ENCODE results near the gene B3GLCT. TPM values are rescaled to one million over a fixed set of nuclear protein-coding genes. Genes with fewer than 3 reads are reported as not detected.

B3GLCT gene
- polyA plus RNA-seq, 1 of the 3 experiments (the other 2 are of a cell fraction) = 2.4 TPM

DNA sequence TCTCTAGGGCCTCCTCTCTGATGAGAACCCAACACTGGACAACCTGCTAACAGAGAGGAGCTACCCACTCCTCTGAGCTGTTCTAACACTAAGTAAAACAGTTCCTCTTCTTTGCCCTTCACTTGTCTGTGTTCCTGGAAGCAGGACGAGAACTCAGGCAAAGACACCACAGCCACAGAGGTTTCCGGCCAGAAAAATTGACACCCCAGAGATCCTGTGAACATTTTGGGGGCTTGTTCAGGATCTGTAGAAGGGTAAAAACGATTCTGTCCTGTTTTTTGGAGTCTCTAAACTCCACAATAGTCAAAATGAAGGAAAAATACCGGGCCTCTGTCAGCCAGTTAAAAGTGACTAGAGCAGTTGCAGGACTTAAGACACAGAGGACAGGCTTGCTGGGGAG lies 165.9 kb downstream of the B3GLCT start:
- Histone ChIP-seq H3K27ac (ENCODE audit: low read depth in 2 of 2, low read length in 1 of 2) (no peak overlapping the region), H4K20me1 (ENCODE audit: insufficient read depth) (no peaks in the 10 kb centered on the region), H2AFZ (ENCODE audit: low read depth) (no peak overlapping the region), H3K4me1 (ENCODE audit: control insufficient read depth in 1 of 2, insufficient read depth in 2 of 2, low read depth in 1 of 2, low read length in 1 of 2) (no peaks in the 10 kb centered on the region), H3K9ac (no peak overlapping the region), H3K9me2 (no peaks in the 10 kb centered on the region), H3K9me3 (no peaks in the 10 kb centered on the region), H3K36me3 (replicated peaks in 1 of 2; ENCODE audit: control insufficient read depth in 1 of 2, insufficient read depth in 2 of 2, low read length in 1 of 2) (no peaks in the 10 kb centered on the region), H3K27me3 (ENCODE audit: insufficient read depth) (no peaks in the 10 kb centered on the region), H3K4me2 (no peak overlapping the region), H3K79me2 (ENCODE audit: insufficient read depth) (no peaks in the 10 kb centered on the region), H3F3A (replicated peaks; ENCODE audit: insufficient read depth) (no peaks in the 10 kb centered on the region), H3K4me3 (ENCODE audit: low read depth in 2 of 2, low read length in 1 of 2) (no peak overlapping the region)
- DNase-seq = no peak
- 21% methylated on average over 4 of the region's 4 CpGs for WGBS (ENCODE audit: low lambda C conversion rate)
- ChIA-PET CTCF (interaction anchor here (1.2 kb wide), 1 partner anchor 129 kb away, joined by 5 read pairs; no protein-coding TSS in a partner anchor), POLR2A (no interaction called here)
- TF ChIP-seq ELF1 (IDR thresholded peaks at IDR 0.05) (no peak), ZBTB33 (IDR thresholded peaks at IDR 0.05; ENCODE audit: borderline replicate concordance, low read depth) (no peak), TAF1 (IDR thresholded peaks at IDR 0.05; ENCODE audit: borderline replicate concordance, low read depth, low read length) (no peak), TEAD4 (IDR thresholded peaks at IDR 0.05; ENCODE audit: borderline replicate concordance, insufficient read depth) (no peak), GABPA (IDR thresholded peaks at IDR 0.05; ENCODE audit: low read depth) (no peak), NFIC (IDR thresholded peaks at IDR 0.05; ENCODE audit: borderline replicate concordance) (no peak), JUND (IDR thresholded peaks at IDR 0.05) (no peak), POLR2AphosphoS5 (IDR thresholded peaks at IDR 0.05; ENCODE audit: low read depth, low read length) (no peak), FOSL2 (IDR thresholded peaks at IDR 0.05; ENCODE audit: borderline replicate concordance, low read depth) (no peak)

DNA sequence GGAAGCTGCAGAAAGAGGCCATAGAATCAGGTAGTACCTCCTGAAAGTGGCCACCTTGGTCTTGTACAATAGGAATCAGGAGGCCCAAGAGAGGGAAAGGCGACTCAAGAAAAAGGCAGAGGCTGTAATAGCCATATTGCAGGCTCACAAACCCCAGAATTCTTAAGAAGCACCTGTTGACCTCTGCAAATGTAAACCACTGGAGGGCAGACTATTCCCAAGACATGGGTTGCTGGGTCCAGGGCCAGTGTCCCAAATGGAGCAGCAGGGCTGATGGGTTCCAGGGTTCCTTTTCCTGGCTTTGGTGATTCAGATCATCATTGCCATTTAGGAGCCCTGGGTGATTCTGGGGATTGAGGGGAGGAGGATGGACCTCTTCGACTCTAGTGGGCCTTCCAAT lies 167.6 kb downstream of the B3GLCT start:
- Histone ChIP-seq H3K79me2 (ENCODE audit: insufficient read depth) (no peaks in the 10 kb centered on the region), H3K9ac (no peak overlapping the region), H3K4me2 (no peak overlapping the region), H3K36me3 (replicated peaks in 1 of 2; ENCODE audit: control insufficient read depth in 1 of 2, insufficient read depth in 2 of 2, low read length in 1 of 2) (no peaks in the 10 kb centered on the region), H3F3A (replicated peaks; ENCODE audit: insufficient read depth) (no peaks in the 10 kb centered on the region), H3K27me3 (ENCODE audit: insufficient read depth) (no peaks in the 10 kb centered on the region; the same call in 1 of the 2 replicates), H3K4me1 (ENCODE audit: control insufficient read depth in 1 of 2, insufficient read depth in 2 of 2, low read depth in 1 of 2, low read length in 1 of 2) (no peaks in the 10 kb centered on the region), H3K27ac (ENCODE audit: low read depth in 2 of 2, low read length in 1 of 2) (no peak overlapping the region), H2AFZ (ENCODE audit: low read depth) (no peak overlapping the region), H3K9me2 (no peaks in the 10 kb centered on the region), H4K20me1 (ENCODE audit: insufficient read depth) (no peaks in the 10 kb centered on the region), H3K9me3 (no peaks in the 10 kb centered on the region), H3K4me3 (ENCODE audit: low read depth in 2 of 2, low read length in 1 of 2) (no peak overlapping the region)
- ChIA-PET POLR2A (no interaction called here), CTCF (no interaction called here)
- DNase-seq = no peak
- 21% methylated on average over 2 of the region's 2 CpGs for WGBS (ENCODE audit: low lambda C conversion rate)
- TF ChIP-seq FOXM1 (IDR thresholded peaks at IDR 0.05; ENCODE audit: low read depth) = no peak
- no peak for TF ChIP-seq NRF1 (IDR thresholded peaks at IDR 0.05; ENCODE audit: low read depth, low read length)
- TF ChIP-seq, protein P1, sequence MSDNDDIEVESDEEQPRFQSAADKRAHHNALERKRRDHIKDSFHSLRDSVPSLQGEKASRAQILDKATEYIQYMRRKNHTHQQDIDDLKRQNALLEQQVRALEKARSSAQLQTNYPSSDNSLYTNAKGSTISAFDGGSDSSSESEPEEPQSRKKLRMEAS (IDR thresholded peaks at IDR 0.05; ENCODE audit: low read depth) = no peak
- no peak for TF ChIP-seq GABPA (IDR thresholded peaks at IDR 0.05; ENCODE audit: low read depth)

DNA sequence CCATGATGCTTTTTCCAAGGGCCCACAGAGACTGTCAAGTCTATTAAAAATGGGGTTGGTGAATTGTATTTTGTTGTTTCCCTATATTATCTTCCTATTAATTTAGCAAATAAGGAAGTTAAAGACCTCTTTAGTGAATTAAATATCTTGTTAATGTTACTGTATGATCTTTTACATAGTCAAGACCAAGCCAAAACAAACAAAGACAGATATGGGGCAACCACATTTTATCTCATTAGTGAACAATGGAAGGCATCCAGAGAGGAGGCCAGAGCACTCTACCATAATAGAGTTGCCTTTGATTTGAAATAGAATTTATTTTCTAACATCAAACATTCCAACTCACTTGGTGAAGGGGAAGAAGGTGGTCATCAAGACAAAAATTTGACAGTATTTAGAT lies 169.4 kb downstream of the B3GLCT start:
- Histone ChIP-seq H3K9me3 (no peaks in the 10 kb centered on the region), H3F3A (replicated peaks; ENCODE audit: insufficient read depth) (no peaks in the 10 kb centered on the region), H3K4me3 (ENCODE audit: low read depth in 2 of 2, low read length in 1 of 2) (no peak overlapping the region), H3K27me3 (ENCODE audit: insufficient read depth) (no peaks in the 10 kb centered on the region; the same call in 1 of the 2 replicates), H3K4me1 (ENCODE audit: control insufficient read depth in 1 of 2, insufficient read depth in 2 of 2, low read depth in 1 of 2, low read length in 1 of 2) (no peaks in the 10 kb centered on the region), H3K9ac (no peak overlapping the region), H3K4me2 (no peak overlapping the region), H3K9me2 (no peaks in the 10 kb centered on the region), H3K36me3 (replicated peaks in 1 of 2; ENCODE audit: control insufficient read depth in 1 of 2, insufficient read depth in 2 of 2, low read length in 1 of 2) (no peaks in the 10 kb centered on the region), H3K79me2 (ENCODE audit: insufficient read depth) (no peaks in the 10 kb centered on the region), H3K27ac (ENCODE audit: low read depth in 2 of 2, low read length in 1 of 2) (no peak overlapping the region), H2AFZ (ENCODE audit: low read depth) (no peak overlapping the region), H4K20me1 (ENCODE audit: insufficient read depth) (no peaks in the 10 kb centered on the region)
- TF ChIP-seq GATA2 (CRISPR knock-in tag; IDR thresholded peaks at IDR 0.05) = no peak
- no peak for TF ChIP-seq FOXM1 (IDR thresholded peaks at IDR 0.05; ENCODE audit: low read depth)
- TF ChIP-seq TCF12 (IDR thresholded peaks at IDR 0.05) = no peak
- no peak for TF ChIP-seq TAF1 (IDR thresholded peaks at IDR 0.05; ENCODE audit: borderline replicate concordance, low read depth, low read length)
- no peak for TF ChIP-seq POLR2AphosphoS5 (IDR thresholded peaks at IDR 0.05; ENCODE audit: low read depth, low read length)
- TF ChIP-seq FOSL2 (IDR thresholded peaks at IDR 0.05; ENCODE audit: borderline replicate concordance, low read depth) = no peak
- no peak for TF ChIP-seq ZBTB33 (IDR thresholded peaks at IDR 0.05; ENCODE audit: borderline replicate concordance, low read depth)
- TF ChIP-seq JUND (IDR thresholded peaks at IDR 0.05) = no peak
- TF ChIP-seq EP300 (IDR thresholded peaks at IDR 0.05; ENCODE audit: borderline replicate concordance in 1 of 2, low read depth in 1 of 2, low read length in 1 of 2) = no peak
- TF ChIP-seq SMC3 (IDR thresholded peaks at IDR 0.05; ENCODE audit: low read depth, low read length) = no peak
- TF ChIP-seq, protein P2, sequence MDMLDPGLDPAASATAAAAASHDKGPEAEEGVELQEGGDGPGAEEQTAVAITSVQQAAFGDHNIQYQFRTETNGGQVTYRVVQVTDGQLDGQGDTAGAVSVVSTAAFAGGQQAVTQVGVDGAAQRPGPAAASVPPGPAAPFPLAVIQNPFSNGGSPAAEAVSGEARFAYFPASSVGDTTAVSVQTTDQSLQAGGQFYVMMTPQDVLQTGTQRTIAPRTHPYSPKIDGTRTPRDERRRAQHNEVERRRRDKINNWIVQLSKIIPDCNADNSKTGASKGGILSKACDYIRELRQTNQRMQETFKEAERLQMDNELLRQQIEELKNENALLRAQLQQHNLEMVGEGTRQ (IDR thresholded peaks at IDR 0.05; ENCODE audit: borderline replicate concordance, low read depth, low read length) = no peak
- ChIA-PET CTCF (no interaction called here), POLR2A (no interaction called here)
- DNase-seq = no peak
